Progenitor cell of endocrine pancreas (in vitro differentiated cells): ENCODE data around the gene FHDC1. TPM values are rescaled to one million over a fixed set of nuclear protein-coding genes. Genes with fewer than 3 reads are reported as not detected.

Source experiments
- DNase-seq: peaks from one replicate; pipeline ENCODE4 v3.0.0; 2021; ENCODE audit warnings: low spot score; ENCODE audit not compliant: unreplicated experiment
- H3K27ac Mint-ChIP-seq: 2 replicates; pipeline ENCODE4 v1.8.0; 2021; ENCODE audit warnings: mild to moderate bottlenecking, moderate library complexity, mixed read lengths
- H3K27me3 Mint-ChIP-seq: 2 replicates; pipeline ENCODE4 v1.8.0; 2021; ENCODE audit warnings: mixed read lengths
- H3K36me3 Mint-ChIP-seq: 2 replicates; pipeline ENCODE4 v1.8.0; 2022; ENCODE audit warnings: mixed read lengths; ENCODE audit not compliant: insufficient read depth
- H3K4me1 Mint-ChIP-seq: 2 replicates; pipeline ENCODE4 v1.8.0; 2021; ENCODE audit warnings: low read depth, mixed read lengths
- H3K4me3 Mint-ChIP-seq: 2 replicates; pipeline ENCODE4 v1.8.0; 2021; ENCODE audit warnings: low read depth, mild to moderate bottlenecking, moderate library complexity, mixed read lengths
- H3K9me3 Mint-ChIP-seq: 2 replicates; pipeline ENCODE4 v1.8.0; 2021; ENCODE audit warnings: low read depth, mixed read lengths
- CTCF ChIP-seq: fragments of 200-600 bp; sonication (generic); IDR thresholded peaks from one replicate; pipeline ENCODE4 v1.5.0; 2021; ENCODE audit warnings: antibody characterized with exemption, mild to moderate bottlenecking; ENCODE audit not compliant: unreplicated experiment
- total RNA-seq: library from RNA; stranded (reverse); gene quantifications from 2 replicates; pipeline ENCODE4 v1.2.1, GENCODE V29; 2021

FHDC1 gene
- total RNA-seq, 1 donor from 2014 or later = 11.6 TPM

GRCh38 chr4:153005899-153006381 lies 69.8 kb downstream of the FHDC1 start:
- no peaks in the 10 kb centered on the region for H3K9me3 Mint-ChIP-seq
- no peak overlapping the region for H3K27ac Mint-ChIP-seq
- no peak for TF ChIP-seq CTCF
- no peak for DNase-seq
- peaks cover 12% of the 10 kb centered on the region for H3K27me3 Mint-ChIP-seq
- no peak overlapping the region for H3K4me3 Mint-ChIP-seq
- H3K36me3 Mint-ChIP-seq = no peaks in the 10 kb centered on the region
- peaks cover 10% of the 10 kb centered on the region for H3K4me1 Mint-ChIP-seq

GRCh38 chr4:153008578-153009199 lies 72.6 kb downstream of the FHDC1 start:
- Mint-ChIP-seq H3K36me3 (no peaks in the 10 kb centered on the region), H3K4me3 (no peak overlapping the region), H3K9me3 (no peaks in the 10 kb centered on the region), H3K4me1 (peaks cover 8% of the 10 kb centered on the region), H3K27ac (no peak overlapping the region), H3K27me3 (peaks cover 6% of the 10 kb centered on the region)
- no peak for DNase-seq
- no peak for TF ChIP-seq CTCF

- peaks cover 6% of the 10 kb centered on the region for H3K4me1 Mint-ChIP-seq
- H3K36me3 Mint-ChIP-seq = no peaks in the 10 kb centered on the region
- DNase-seq = no peak
- no peaks in the 10 kb centered on the region for H3K9me3 Mint-ChIP-seq
- no peak for TF ChIP-seq CTCF
- peaks cover 3% of the 10 kb centered on the region for H3K27me3 Mint-ChIP-seq
- H3K27ac Mint-ChIP-seq = no peak overlapping the region
- H3K4me3 Mint-ChIP-seq = no peak overlapping the region
These were observed 74.0 kb downstream of the FHDC1 start for GRCh38 chr4:153010146-153010545.

- Mint-ChIP-seq H3K9me3 (peaks cover 2% of the 10 kb centered on the region), H3K27me3 (peaks cover 3% of the 10 kb centered on the region), H3K27ac (no peak overlapping the region), H3K4me3 (no peak overlapping the region), H3K36me3 (no peaks in the 10 kb centered on the region), H3K4me1 (peaks cover 2% of the 10 kb centered on the region)
- no peak for TF ChIP-seq CTCF
- no peak for DNase-seq
These were observed 77.3 kb downstream of the FHDC1 start for GRCh38 chr4:153013202-153013977.

GRCh38 chr4:153014460-153014859 lies 78.3 kb downstream of the FHDC1 start:
- peaks cover 3% of the 10 kb centered on the region for H3K4me1 Mint-ChIP-seq
- TF ChIP-seq CTCF = no peak
- no peak overlapping the region for H3K27ac Mint-ChIP-seq
- H3K36me3 Mint-ChIP-seq = no peaks in the 10 kb centered on the region
- DNase-seq = no peak
- H3K4me3 Mint-ChIP-seq = no peak overlapping the region
- H3K27me3 Mint-ChIP-seq = peaks cover 3% of the 10 kb centered on the region
- peaks cover 2% of the 10 kb centered on the region for H3K9me3 Mint-ChIP-seq
